Subcutaneous adipose tissue (tissue), 4 donors: Measurements from ENCODE around the gene NELL1. TPM values are rescaled to one million over a fixed set of nuclear protein-coding genes. Genes with fewer than 3 reads are reported as not detected.

Experiments
- total RNA-seq, 4 donors: library from RNA; depleted of rRNA; stranded (reverse); fragments of >200 nt; gene quantifications; one replicate each; pipeline ENCODE4 v1.1.0, GENCODE V29; 2016
- TF ChIP-seq, protein P1 (sequence below): fragments of 450-650 bp; IDR thresholded peaks from one replicate; pipeline ENCODE4 v1.5.1; 2016; ENCODE audit warnings: low read depth, mild to moderate bottlenecking, control low read depth, antibody characterized with exemption, moderate library complexity

NELL1 gene
- total RNA-seq, 4 donors from 2014 or later = not detected

DNA sequence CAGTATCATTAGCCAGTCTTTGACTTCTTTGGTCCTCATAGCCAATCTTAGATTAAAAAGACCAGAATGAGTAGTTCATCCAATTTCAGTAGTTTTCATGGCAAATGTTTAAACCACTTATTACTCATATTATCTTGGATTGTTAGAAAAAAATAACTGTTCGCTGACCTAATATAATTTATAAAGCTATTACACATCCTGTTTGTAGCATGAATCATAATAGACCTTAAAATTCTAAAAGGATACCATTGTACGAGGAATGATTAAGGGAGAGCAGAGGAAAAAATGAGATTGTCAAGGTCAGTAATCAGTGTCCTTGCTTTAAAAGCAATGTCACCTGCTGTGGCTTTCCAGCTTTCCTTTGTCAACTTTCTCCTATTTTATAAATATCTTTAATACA lies 371.2 kb downstream of the NELL1 start:
- TF ChIP-seq, protein P1, sequence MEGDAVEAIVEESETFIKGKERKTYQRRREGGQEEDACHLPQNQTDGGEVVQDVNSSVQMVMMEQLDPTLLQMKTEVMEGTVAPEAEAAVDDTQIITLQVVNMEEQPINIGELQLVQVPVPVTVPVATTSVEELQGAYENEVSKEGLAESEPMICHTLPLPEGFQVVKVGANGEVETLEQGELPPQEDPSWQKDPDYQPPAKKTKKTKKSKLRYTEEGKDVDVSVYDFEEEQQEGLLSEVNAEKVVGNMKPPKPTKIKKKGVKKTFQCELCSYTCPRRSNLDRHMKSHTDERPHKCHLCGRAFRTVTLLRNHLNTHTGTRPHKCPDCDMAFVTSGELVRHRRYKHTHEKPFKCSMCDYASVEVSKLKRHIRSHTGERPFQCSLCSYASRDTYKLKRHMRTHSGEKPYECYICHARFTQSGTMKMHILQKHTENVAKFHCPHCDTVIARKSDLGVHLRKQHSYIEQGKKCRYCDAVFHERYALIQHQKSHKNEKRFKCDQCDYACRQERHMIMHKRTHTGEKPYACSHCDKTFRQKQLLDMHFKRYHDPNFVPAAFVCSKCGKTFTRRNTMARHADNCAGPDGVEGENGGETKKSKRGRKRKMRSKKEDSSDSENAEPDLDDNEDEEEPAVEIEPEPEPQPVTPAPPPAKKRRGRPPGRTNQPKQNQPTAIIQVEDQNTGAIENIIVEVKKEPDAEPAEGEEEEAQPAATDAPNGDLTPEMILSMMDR = no peak

DNA sequence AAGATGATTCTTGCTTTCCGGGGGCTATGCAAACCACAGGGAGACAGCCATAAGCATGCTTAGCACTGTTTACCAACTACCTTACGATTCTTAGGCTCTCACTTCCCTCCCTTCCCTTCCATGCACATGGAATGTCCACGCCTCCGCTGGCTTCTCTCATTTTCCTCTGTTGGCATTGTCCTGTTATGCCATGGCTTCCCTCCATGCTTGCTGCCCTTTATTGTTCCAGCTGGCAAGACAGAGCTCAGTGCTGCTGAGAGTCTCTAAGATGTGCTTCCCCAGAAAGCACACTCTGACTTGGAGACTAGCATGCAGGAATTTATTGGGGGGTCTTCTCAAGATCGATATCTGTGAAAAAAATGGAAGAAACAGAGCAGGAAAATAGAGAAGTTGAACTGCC lies 379.2 kb downstream of the NELL1 start:
- TF ChIP-seq, protein P1 = no peak

DNA sequence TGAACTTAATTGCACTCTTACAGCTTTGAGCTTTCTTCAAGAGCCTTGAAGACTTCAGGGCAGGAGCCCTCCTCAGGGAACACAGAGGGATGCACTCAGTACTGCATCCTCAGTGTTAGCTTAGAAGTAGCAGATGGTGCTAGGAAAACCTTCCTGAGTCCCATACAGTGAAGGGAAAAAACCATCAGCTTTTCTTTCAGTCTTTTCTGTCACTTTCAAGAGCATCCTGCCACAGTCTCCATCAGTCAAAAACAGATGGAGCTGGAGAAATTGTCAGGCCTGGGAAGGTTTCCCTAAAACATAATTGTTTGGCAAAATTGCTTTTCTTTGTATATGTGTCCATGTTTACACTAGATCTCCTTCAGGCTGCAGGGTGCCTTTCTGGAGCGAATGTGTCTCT lies 384.1 kb downstream of the NELL1 start:
- TF ChIP-seq, protein P1 = no peak

DNA sequence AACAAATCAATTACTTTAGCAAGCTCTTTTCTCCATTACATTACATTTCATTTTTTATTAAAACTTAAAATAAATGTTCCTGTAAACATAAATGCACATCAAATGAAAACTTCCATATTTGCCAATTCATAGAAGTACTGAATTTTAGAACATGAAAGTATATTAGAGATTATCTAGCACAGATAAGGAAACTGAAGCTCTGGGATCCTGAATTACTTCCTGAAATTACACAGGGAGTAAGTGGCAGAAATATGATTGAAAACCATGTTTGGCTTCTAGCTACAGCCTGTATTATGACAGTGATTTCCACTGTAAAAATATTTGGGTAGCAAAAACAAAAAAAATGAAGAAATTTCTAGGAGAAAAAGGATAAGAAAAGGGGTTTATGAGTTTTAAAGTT lies 387.3 kb downstream of the NELL1 start:
- TF ChIP-seq, protein P1 = no peak

DNA sequence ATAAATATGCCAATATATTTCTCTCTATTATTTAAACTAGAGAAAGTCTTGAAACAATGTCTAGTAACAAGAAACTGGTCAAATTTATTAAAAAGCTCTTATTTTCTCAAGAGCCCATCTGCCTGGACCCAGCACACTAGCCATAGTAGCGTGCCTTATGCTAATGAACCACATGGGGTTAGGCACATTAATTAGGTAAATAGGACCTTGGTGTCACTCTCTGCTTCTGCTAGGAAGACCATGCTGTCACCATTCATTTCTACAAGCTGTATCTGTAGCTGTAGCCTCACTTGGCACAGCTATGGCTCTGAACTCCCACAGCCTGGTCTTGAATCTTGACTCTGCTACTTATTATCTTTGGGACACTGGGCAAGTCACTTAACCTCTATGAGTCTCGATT lies 390.5 kb downstream of the NELL1 start:
- TF ChIP-seq, protein P1 = no peak

DNA sequence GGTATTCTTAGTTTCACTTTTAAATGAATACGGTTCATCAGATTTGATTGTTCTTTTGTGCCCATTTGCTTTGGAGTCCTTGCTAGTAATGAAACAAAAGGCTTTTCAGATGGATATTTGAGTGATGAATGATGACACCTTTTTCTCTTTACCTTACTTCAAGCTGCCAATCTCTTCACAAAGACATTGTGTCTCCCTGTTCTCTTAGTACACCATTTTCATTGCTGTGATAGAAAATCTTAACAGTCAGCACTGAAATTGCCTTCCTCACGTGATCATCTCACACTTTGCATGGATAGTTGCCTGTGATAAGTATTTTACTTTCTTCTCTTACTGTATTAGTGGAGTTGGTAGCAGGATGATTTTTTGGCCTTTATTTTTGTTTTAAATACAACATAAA lies 396.6 kb downstream of the NELL1 start:
- TF ChIP-seq, protein P1 = no peak

DNA sequence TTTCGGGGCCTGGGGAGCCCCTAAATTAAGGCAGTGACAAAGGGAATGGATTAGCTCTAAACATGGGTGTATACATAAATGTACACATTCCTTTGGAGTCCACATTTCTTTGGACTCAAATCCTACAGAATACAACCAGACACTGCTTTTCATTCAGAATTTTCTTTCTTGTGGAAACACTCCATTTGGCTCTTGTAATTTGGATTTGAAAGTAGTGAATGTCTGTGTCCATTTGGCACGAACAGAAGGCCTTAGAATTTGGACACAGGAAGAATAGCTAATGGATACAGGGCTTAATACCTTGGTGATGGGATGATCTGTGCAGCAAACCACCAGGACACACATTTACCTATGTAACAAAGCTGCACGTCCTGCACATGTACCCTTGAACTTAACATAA lies 399.5 kb downstream of the NELL1 start:
- TF ChIP-seq, protein P1 = no peak
